ENCODE results near the gene CDC42BPB.
A peak's percentile ranks its signal among the peaks of the same experiment; 100 is the strongest.
"Not testable (repeated sequence)": the region's sequence is repeated elsewhere in the genome, so short reads cannot be mapped to it uniquely, and the experiment has no call there.

CDC42BPB gene

DNA sequence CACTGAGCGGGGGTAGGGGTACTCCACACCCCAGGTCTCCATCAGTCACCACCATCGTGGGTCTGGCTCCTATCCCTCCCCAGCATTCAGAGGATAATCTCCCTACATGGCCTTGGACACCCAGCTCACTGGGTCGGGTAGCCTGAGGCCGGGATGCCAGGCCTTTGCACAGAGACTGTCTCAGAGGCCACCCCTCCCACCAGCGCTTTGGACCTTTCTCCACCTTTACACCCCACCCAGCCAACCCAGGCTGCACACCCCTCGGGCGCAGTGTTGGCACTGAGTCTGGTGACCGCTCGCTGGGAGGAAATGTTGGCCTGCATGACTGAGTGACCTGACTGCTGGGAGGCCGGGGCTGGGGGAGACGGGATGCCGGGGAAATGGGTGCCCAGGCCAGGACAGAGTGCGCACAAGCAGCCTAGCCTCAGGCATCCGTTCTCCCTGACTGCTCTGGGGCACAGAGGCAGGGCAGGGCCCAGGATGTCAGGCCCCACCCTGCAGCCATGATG is 16.1 kb upstream of the CDC42BPB start:
- no peak for DNase-seq

DNA sequence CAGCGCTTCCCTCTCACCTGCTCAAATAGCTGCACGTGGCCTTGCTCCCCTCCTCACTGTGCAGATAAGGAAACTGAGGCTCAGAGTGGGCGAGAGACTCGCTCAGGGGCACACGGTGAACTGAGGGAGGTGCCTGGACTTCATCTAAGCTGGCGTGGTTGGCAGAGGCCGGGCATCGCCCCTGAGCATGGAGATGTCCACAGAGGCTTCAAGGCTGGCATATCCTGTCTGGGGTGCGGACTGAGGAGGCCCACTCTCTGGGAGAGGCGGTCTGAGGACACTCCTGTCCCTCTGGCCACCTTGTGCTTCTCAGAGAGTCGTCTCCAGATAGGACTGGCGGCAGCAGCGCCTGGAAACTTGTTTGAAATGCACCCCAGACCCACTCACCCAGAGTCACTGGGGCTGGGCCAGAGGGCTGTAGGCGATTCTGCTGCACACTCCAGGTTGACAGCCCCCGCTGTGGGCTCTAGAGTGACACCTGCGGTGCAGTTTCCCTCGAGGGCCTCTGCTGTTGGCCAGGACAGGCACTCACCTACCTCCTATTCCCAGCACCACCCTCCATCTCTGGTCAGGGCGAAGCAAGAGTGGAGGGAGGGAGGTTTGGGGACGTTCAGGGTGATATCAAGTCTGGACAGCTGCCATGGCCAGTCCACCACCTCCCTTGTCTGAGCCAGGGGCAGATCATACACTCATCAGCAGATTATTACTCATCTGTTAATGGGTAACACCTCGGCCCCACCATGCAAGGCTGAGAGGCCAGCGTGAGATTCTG is 15.4 kb upstream of the CDC42BPB start:
- DNase-seq, result no peak

DNA sequence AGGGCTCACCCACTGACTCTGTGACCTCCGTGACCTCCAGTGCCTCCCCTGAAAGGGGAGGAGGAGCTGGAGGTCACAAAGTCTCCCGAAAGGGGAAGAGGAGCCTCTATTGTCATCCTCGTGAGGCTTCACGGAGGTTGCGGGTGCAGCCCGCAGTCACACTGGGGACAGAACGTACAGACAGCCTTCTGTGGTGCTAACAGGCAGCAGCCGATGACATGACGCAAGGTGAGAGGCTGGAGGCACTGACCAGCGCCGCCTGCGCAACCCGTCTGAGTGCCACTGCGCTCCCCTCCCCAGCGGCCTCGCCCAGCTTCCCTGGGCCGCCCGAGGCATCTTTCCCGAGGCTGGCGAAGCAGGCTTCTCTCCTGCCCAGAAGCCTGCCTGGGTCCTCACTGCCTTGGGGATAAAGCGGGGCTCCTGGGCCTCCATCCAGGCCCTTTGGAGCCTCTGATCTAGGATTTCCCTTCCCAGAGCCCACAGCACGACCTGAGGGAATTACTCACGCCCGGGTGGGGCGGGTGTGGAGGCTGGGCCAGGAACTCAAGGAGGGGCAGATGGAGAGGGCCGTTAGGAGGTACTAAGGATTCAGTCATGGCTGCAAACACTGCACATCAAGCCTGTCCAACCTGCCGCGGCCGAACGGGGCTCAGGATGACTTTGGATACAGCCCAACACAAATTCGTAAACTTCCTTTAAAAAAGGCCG is 14.3 kb upstream of the CDC42BPB start:
- DNase-seq, result no peak

DNA sequence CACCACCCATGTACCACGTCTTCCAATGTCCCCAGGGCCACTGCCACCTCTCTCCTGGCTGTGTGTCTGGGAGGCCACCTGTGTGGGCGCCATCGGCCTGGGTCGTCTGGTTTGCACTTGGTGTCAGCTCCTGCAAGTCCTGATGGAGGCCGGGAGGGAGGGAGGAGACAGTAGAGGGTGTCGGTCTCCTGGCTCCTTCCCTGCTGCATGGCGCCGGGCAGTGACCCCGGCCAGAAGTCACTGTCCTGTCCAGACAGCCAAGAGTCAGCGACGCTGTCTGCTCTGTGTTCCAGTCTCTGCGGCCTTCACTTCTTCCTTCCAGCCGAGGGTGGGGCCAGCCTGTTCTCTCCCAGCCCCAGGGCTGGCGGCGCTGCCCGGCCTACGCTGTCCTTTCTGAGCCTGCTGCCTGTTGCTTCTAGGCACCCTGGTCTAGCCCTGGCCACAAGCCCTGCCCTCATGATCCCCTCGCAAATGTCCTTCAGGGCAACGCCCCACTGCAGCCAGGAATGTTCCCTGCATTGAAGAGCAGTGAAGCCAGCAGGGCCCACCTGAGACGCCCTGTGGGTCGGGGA is 13.7 kb upstream of the CDC42BPB start:
- no peak for DNase-seq

DNA sequence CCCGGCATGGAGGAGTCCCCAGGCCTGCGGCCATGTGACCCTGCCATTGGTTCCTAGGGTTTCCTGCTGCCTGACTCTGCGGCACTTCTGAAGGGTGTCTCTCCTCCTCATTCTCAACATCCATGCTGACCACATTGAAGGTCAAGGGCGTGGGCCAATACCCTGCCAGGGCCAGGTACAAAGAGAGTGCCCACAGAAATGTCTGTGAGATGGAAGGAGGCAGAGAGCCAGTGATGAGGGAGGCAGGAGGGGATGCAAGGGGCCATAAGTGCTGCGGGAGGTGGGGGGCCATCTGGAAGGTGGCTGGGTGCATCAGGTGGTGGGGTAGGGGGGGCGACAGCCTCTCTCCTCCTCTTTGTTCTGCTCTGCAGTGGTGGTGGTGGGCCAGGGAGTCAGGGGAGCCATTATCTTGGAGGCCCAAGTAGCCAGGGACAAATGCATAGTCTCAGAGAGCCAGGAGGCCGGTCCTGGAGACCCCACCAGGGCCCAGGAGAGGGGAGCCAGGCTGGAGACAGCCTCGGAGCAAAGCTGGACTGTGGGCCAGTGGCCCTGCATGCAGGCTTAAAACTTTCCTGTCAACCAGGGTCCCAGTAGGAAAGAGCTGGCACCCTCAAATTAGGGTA is 13.0 kb upstream of the CDC42BPB start:
- no peak for DNase-seq

DNA sequence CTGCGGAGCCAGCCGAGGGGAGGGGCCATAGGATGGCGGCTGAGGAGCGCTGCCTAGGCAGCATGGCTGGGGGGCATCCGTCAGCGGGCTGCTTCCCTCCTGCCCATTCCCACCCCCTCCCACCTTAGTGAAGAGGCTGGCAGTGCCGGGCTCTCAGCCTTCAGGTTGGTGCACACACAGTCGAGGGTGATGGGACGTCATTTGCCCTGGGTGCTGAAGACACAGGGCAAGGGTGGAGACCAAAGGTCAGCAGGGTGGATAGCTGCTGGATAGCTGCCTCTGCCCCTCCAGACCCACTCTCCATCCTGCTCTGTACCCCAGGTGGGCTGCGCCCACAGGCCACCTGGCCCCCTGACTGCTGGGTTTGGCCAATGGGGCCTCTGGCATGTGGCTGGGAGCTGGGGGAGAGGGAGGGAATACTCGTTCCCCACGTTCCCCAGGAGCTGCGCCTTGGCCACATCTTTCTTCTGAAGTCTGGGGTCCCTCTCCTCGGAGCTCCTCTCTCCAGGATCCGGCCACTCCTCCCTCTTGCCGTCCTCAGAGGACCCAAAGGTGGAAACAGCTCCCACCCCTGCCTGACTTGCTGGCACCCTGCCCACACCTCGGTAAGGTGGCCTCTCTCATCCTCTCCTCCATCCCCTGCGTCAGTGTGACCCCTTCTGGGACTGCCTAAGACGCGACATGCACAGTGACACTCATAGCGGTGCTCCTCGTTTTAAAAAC is 11.2 kb upstream of the CDC42BPB start:
- no peak for DNase-seq

DNA sequence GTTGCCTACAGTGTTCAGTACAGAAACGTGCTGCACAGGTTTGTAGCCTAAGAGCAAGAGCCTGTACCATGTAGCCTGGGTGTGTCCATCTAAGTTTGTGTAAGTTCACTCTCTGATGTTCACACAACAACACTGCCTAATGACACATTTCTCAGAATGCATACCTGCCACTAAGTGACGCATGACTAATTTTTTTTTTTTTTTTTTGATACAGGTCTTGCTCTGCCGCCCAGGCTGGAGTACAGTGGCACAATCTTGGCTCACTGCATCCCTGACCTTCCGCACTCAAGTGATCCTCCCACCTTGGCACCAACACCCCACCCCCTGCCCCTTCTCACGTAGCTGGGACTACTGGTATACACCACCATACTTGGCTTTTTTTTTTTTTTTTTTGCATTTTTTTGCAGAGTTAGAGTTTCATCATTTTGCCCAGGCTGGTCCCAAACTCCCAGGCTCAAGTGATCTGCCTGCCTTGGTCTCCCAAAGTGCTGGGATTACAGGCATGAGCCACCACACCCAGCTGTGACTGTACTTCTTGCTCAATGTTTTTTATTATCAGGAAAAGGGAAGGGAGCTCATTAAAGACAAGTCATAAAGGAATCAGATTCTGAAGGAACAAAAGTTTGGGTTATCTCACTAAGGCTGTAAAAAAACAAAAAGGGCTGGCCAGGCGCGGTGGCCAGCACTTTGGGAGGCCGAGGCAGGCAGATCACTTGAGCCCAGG is 10.0 kb upstream of the CDC42BPB start:
- DNase-seq, result no peak

DNA sequence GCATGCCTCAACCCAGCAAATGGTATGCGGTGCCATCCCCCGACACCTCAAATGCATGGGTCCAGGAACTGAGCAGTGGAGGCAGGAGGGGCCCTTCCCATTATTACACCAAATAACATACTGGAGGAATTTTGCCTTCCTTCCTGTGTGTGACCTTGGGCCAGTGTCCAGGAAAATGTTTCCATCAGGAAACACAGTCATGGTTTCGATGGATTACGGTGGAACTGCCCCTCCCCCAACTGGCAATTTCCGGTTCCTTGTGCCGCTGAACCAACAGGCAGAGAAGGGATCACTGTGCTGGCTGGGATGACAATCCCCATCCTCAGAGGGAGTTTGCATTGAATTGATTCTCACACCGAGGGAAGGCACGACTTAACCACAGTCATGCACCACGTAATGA is 9.1 kb upstream of the CDC42BPB start:
- DNase-seq, result no peak

DNA sequence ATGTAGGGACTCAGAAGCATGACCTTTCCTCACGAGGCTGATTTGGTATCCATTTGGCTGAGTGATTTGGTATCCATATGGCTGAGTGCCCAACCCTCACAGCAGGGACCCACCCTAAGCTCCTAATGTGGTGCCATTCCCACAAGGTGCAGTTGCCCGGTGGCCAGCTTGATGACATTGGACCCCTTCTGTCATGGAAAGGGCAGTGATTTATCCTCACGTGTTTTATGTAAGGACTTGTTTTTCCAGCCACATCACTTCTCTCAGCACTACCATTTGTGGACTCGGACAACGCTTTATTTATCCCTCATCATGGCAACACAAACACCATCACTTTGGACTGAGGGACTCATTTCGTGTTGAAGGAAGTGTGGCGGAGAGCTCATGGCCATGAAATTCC is 8.5 kb upstream of the CDC42BPB start:
- no peak for DNase-seq

DNA sequence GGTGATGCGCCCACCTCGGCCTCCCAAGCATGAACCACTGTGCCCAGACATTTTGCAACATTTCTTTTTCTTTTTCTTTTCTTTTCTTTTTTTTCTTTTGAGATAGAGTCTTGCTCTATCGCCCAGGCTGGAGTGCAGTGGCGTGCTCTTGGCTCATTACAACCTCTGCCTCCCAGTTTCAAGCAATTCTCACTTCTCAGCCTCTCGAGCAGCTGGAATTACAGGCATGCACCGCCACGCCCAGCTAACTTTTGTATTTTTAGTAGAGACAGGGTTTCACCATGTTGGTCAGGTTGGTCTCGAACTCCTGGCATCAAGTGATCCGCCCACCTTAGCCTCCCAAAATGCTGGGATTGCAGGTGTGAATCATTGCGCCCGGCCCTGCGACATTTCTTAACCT is 7.6 kb upstream of the CDC42BPB start:
- no peak for DNase-seq

DNA sequence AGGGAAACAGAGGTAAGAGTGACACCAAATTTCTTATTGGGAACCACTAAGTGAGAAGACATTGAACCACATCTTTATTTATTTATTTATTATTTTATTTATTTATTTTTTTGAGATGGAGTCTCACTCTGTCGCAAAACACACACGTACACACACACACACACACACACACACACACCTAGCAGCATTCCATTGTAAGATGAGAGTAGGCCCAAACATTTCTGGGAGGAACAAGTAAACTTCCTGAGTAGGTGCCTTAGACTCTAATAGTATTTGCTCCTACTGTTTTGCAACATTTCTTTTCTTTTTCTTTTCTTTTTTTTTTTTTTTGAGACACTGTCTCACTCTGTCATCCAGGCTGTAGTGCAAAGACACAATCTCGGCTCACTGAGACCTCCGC is 7.1 kb upstream of the CDC42BPB start:
- no peak for DNase-seq

DNA sequence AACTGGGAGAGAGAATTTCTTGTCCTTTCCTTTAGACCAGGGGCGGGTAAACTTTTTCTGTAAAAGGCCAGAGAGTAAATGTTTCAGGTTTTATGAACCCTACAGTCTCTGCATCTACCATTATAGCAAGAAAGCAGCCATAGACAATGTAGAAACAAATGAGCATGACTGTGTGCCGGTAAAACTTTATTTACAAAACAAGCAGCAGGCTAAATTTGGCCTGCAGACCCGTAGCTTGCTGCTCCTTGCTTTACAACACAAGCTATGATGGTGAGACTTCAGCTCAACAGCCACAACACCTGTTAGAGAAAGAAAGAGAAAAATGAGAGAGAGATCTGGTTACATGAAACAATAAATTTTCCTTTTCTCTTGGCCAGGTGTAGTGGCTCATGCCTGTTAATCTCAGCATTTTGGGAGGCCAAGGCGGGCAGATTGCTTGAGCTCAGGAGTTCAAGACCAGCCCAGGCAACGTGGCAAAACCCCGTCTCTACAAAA is 4.2 kb upstream of the CDC42BPB start:
- no peak for DNase-seq

DNA sequence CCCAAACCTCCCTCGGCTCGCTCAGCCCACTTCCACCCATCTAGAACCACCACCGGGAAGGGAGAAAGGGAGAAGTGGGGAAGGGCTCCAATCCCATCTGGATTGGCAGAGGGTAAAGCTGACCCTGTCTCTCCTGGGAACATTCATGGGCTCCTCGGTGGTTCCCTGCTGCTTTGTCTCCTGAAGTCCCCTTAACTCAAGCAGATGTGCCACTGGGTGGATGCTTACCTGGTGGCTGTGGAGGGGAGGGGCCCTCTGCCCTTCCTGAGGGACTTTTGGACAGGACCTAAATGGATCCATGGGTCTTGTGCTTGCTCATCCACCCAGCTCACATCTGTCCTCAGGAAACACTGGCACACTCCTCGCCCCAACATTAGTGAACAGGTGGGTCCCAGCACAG is 2.2 kb upstream of the CDC42BPB start:
- no peak for DNase-seq

DNA sequence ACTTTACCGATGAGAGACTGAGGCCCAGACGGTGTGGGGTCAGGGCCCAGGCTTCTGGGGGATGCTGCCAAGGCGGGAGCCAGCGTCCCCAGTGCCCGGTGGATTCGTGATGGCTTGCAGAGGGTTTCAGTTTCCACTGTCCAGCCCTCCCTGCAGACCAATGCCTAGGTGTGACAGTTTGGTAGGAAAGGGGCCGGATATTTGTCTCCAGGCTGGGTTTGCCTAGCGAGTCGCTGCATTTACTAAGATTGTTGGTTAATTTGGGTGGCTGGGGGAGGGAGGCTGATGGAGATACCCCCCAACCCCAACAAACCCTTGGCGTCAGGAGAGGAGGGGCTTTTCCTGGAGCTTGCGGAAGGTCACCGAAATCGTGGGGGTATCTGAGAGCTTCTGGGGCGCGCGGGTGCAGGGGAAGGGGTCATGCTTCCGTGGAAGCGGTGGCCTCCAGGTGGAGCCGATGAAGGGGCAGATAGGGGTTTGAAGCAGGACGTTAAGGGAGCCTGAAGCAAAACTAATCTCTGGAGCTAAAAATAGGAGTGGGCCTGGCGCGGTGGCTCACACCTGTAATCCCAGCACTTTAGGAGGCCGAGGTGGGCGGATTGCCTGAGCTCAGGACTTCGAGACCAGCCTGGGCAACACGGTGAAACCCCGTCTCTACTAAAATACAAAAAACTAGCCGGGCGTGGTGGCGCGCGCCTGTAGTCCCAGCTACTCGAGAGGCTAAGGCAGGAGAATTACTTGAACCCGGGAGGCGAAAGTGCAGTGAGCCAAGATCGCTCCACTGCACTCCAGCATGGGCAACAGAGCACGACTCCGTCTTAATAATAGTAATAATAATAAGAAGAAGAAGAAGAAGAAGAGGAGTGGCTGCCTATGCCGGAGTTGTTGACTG is 1.1 kb upstream of the CDC42BPB start:
- no peak for DNase-seq

DNA sequence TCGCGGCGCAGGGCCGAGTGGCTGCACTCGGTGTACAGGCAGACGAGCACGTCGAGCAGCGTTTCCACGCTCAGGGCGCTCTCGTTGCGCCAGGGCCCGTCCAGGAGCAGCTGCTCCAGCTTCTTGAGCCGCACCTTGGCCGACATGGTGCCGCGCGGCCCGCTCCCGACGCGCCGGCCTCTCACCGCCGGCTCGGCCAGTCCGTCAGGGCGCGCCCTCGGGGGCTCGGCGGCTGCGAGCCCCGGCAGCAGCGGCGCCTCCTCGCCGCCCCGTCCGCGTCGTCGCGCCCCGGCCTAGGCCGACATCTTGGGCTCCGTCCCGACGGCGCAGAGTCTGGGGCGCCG is 349 bp downstream of the CDC42BPB start:
- DNase-seq, result peak; percentile 47

DNA sequence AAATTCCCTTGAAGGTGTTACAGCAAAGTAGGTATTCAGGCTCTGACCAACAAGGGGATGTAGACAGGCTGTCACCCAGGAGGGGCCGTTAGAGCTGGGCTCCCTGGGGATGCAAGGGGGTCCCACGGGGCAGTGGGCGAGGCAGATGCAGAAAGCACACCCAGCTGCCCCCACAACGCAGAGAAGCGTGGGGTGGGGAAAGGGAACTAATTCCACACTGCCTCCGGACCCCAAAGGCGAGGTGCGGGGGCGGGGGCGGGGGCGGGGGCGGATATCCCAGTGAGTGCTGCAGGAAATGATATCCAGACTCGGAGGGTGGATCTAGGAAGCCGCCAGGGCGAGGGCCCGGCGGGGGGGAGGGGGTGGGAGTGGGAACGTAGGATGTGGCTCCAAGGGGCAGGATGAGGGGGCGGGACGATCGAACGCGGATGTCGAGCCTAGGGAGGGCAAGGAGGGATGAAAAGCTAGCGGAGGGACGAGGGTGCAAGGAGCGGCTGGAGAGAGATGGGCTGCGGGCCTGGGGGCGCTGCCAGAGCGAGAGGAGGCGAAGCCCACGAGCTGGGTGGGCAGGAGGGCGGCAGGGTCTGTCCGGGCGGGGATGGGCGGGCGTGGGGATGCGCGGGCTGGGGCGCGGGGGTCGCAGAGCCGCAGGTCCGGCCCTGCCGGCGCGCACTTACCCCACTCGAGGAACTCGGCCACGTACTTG is 874 bp downstream of the CDC42BPB start:
- peak; percentile 84 for DNase-seq

DNA sequence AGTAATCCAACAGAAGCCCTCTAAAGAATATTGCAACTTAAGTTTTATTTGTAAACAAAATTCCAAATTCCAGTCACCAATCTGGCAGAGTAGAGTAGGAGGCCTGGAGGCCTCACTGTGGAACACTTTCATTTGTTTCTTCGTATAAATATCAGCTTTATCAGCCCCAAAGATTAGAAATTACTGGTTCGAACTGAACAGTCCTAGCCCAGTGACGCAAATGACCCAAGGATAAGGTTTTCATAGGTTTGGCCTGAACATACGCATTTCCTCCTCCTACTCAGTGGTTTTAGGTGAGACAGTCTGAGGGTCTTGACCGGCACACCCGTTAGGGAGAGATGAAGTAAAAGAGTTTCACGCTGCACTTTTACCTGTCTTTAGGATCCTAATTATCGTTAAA is 1.7 kb downstream of the CDC42BPB start:
- DNase-seq, result no peak

DNA sequence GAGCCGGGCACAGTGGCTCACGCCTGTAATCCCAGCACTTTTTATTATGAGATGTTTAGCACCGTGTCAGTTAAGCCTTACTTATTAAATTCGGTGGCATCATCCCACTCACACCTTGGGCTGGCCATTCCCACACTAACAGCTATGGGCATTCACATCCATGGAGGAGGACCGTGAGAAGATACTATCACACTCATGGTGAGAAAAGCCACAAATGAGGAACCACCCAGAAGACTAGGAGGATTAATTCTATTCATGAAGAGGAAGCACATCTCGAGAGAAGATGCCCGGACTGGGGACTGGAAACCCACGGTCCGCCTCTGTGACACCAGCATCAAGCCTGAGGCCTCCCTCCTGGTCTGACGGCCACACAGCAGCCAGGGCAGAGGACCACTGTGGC is 4.9 kb downstream of the CDC42BPB start:
- DNase-seq, result no peak

DNA sequence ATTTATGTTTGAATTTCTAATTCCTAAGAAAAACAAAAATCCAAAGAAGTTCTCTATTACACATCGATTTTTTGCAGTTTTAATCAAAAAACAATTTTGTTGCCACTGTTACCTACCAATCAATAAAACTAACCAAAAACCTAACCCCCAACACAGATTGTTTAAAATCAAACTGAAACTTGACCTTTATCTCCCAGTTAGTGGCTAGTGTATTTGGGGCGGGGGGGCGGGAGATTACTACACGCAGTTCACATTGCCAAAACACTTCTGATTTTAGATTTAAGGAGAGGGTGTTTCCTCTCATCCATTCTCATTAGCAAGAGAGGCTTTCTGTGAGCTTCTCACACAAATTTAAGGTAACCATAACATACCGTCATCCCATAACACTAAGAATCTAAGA is 6.4 kb downstream of the CDC42BPB start:
- DNase-seq, result no peak

DNA sequence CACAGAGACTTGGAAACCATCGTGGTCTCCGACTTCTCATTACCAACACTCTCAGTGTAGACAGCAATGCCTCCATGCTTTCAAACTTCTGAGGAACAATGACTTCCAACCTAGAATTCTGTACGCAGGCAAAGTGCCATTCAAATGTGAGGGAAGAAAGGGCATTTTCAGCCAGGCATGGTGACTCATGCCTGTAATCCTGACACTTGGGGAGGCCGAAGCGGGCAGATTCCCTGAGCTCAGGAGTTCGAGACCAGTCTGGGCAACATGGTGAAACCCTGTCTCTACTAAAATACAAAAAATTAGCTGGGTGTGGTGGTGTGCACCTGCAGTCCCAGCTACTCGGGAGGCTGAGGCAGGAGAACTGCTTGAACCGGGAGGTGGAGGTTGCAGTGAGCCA is 9.9 kb downstream of the CDC42BPB start:
- DNase-seq, result not testable (repeated sequence)
